GM19351 (cell line): ENCODE results near the gene PATZ1.
"Not testable (repeated sequence)": the region's sequence is repeated elsewhere in the genome, so short reads cannot be mapped to it uniquely, and the experiment has no call there.

Source experiments
- ATAC-seq: cut with Tn5 transposase; IDR thresholded peaks from one replicate; pipeline ENCODE4 v1.9.1; 2021; ENCODE audit warnings: mild to moderate bottlenecking, moderate library complexity; ENCODE audit not compliant: unreplicated experiment

Gene PATZ1, protein sequence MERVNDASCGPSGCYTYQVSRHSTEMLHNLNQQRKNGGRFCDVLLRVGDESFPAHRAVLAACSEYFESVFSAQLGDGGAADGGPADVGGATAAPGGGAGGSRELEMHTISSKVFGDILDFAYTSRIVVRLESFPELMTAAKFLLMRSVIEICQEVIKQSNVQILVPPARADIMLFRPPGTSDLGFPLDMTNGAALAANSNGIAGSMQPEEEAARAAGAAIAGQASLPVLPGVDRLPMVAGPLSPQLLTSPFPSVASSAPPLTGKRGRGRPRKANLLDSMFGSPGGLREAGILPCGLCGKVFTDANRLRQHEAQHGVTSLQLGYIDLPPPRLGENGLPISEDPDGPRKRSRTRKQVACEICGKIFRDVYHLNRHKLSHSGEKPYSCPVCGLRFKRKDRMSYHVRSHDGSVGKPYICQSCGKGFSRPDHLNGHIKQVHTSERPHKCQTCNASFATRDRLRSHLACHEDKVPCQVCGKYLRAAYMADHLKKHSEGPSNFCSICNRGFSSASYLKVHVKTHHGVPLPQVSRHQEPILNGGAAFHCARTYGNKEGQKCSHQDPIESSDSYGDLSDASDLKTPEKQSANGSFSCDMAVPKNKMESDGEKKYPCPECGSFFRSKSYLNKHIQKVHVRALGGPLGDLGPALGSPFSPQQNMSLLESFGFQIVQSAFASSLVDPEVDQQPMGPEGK

GRCh38 chr22:31346255-31346732 is at the start of gene PATZ1:
PATZ1 (minus strand) TSS chr22:31346346; CDS start chr22:31345602, 744 bp downstream.
- ATAC-seq = no peak

- ATAC-seq = no peak
These were observed 48.2 kb upstream of the PATZ1 start for GRCh38 chr22:31394326-31394725.

DNA sequence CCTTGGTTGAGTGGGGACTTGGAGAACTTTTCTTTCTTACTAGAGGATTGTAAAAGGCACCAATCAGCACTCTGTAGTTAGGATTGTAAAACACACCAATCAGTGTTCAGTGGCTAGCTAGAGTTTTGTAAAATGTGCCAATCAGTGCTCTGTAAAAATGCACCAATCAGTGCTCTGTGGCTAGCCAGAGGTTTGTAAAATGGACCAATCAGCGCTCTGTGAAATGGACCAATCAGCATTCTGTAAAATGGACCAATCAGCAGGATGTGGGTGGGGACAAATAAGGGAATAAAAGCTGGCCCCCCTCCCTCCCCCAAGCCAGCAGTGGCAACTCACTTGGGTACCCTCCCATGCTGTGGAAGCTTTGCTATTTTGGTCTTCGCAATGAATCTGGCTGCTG is 47.7 kb upstream of the PATZ1 start:
- no peak for ATAC-seq

GRCh38 chr22:31378651-31379050 is 32.5 kb upstream of the PATZ1 start:
- ATAC-seq = not testable (repeated sequence)

DNA sequence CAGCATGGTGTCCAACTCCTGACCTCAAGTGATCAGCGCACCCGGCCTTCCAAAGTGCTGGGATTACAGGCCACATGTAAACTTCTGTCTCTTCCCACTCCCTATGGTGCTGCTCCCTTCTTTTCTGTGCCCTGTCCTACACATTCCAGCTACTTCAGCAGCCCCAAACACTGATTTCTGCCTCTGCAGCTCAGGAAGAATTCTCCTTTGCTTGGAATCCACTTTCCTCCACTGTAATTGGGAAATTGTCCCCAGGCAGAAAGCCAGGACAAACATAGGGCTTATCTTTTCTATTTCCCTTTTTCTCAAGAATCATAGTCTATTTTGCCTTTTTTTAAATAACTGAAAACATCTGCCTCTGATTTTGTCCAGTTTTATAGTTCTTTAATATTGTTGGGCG is 32.0 kb upstream of the PATZ1 start:
- no peak for ATAC-seq

DNA sequence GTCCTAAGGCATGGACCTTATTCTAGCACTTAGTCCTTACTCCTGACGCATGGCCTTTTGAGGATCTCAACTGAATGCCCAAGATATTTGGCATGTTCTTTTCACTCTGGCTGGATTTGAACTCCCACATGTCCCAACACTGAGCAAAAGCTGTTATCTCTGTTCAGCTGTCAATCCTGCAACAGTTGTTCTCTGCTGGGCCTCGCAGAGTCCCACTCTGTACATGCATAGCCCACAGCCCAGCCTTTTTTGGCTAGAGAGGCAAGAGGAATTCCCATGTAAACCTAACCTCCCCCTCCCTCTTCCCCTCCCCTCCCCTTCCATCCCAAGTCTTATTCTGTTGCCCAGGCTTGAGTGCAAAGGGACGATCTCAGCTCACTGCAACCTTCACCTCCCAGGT is 31.5 kb upstream of the PATZ1 start:
- ATAC-seq = no peak

DNA sequence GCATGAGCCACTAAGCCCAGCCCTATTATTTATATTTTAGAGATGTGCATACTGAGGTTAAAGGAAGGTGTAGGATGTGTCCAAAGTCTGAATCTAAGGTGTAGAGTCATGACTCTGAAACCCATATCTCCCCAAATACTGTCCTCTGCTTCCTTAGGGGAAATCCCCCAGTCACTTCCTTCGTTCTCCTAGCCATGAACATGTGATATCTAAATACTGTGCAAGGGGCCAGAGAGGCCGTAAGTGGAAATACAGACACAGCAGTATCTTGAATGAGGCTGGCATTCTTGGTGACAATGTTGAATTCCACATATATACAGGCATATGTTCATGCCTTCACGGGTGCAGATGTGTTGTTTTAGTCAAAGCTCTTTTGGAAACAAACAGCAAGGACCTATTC is 21.3 kb upstream of the PATZ1 start:
- no peak for ATAC-seq

GRCh38 chr22:31363885-31364465 is 17.8 kb upstream of the PATZ1 start:
- ATAC-seq = no peak

GRCh38 chr22:31361743-31362142 is 15.6 kb upstream of the PATZ1 start:
- no peak for ATAC-seq

- ATAC-seq = no peak
These were observed 13.9 kb upstream of the PATZ1 start for GRCh38 chr22:31360029-31360428.

GRCh38 chr22:31354515-31354914 is 8.4 kb upstream of the PATZ1 start:
- ATAC-seq = no peak

- no peak for ATAC-seq
These were observed 4.3 kb upstream of the PATZ1 start for GRCh38 chr22:31350410-31350863.

GRCh38 chr22:31349960-31350359 is 3.8 kb upstream of the PATZ1 start:
- no peak for ATAC-seq

GRCh38 chr22:31348766-31349165 is 2.6 kb upstream of the PATZ1 start:
- ATAC-seq = no peak

DNA sequence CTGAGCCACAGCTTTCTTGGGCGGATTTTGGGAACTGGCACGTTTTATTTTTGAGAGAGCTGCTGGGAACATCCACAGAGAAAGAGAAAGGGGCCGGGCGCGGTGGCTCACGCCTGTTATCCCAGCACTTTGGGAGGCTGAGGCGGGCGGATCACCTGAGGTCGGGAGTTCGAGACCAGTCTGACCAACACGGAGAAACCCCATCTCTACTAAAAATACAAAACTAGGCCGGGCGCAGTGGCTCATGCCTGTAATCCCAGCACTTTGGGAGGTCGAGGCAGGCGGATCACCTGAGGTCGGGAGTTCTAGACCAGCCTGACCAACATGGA is 1.8 kb upstream of the PATZ1 start:
- ATAC-seq = not testable (repeated sequence)

GRCh38 chr22:31347251-31348008 is 1.3 kb upstream of the PATZ1 start:
- ATAC-seq = no peak

DNA sequence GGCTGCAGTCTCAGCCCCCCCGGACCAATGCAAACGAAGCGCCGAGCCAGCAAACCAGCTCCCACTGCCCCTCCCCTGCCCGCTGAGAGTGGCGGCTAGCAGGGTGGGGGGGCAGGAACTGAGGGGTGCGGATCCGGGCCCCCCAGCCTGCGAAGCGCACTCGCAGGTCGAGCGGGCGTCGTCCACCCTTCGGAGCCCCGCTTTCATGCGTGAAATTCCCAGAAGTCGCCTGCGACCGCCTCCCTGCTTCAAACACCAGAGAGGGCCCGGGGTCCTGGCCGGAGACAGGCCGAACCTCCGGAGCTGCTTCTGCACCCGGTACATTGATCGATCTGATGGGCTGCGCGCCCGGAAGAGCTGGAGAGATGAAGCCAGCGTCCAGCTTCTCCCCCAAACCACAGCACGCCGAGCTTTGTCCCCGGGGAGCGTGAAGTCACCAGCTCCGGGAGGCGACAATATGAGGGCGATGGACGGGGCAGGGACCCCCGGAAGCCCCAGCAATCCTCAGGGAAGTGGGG is 646 bp upstream of the PATZ1 start:
- no peak for ATAC-seq

DNA sequence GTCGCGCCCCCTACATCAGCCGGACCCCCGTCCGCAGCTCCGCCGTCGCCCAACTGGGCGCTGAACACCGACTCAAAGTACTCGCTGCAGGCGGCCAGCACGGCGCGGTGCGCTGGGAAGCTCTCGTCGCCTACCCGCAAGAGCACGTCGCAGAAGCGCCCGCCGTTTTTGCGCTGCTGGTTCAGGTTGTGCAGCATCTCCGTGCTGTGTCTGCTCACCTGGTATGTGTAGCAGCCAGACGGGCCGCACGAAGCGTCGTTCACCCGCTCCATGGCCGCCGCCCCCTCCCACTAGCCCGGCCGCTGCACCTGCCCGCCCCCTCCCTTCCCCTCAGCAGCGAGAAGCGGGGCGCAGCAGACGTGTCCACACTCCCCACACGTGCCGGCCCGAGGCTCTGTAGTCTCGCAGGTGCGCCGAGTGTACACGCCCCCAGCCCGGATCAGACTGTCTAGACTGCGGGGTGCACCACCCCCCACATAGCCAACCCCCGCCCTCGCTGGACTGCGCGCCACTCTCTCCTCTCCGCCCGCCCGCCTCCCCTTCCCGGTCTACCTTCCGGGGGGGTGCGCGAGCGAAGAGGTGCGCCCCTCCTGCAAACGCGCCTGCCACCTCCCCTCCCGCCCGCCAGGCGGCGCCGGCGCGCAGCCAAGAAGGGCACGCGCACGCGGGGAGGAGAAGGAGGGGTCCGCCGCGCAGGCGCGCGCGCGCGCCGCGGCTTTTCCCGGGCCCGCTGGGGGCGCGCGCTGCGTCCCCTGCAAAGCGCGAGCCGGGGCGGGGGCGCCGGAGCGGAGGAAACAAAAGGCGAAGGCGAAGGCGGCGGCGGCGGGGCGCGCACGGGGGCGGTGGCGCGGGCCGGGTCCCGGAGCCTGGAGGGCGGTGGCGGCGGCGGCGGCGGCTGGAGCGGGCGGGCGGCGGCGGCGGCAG is 553 bp downstream of the PATZ1 start:
- no peak for ATAC-seq

DNA sequence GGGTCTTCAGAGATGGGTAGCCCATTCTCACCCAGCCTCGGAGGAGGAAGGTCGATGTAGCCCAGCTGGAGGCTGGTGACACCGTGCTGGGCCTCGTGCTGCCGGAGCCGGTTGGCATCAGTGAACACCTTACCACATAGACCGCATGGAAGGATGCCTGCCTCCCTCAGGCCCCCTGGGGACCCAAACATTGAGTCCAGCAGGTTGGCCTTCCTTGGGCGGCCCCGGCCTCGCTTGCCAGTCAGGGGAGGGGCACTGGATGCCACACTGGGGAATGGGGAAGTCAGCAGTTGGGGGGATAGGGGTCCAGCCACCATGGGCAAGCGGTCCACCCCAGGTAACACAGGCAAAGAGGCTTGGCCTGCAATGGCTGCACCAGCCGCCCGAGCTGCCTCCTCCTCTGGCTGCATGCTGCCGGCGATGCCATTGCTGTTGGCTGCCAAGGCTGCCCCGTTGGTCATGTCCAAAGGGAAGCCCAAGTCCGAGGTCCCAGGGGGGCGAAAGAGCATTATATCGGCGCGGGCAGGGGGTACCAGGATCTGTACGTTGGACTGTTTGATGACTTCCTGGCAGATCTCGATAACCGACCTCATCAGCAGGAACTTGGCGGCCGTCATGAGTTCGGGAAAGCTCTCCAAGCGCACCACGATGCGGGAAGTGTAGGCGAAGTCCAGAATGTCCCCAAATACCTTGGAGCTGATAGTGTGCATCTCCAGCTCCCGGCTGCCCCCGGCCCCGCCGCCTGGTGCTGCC is 1.4 kb downstream of the PATZ1 start:
- ATAC-seq = no peak
